Erythroblast (primary cell): ENCODE data around the gene RAB43.

Experiments
- GATA1 ChIP-seq: IDR thresholded peaks from 2 replicates; pipeline ENCODE4 v1.6.1; 2011; ENCODE audit warnings: low read depth, mild to moderate bottlenecking, control low read depth, low read length, moderate library complexity
- POLR2A ChIP-seq: IDR thresholded peaks from 2 replicates; pipeline ENCODE4 v1.6.1; 2011; ENCODE audit warnings: mild to moderate bottlenecking, low read length

GRCh38 chr3:129045675-129046036 lies 75.9 kb downstream of the RAB43 start:
- TF ChIP-seq POLR2A (no peak), GATA1 (no peak)
